H1 (cell line): ENCODE measurements around the gene GCM1. TPM values are rescaled to one million over a fixed set of nuclear protein-coding genes. Genes with fewer than 3 reads are reported as not detected.

Source experiments
- CTCF ChIA-PET: fragments of 300-600 bp; sonication (Branson Sonifier 250); formaldehyde crosslinking; loops from one replicate; lab custom pipeline; 2021; ENCODE audit not compliant: partially characterized antibody; lab: Charles Lee
- POLR2A ChIA-PET: fragments of 300-600 bp; sonication (Branson Sonifier 250); formaldehyde crosslinking; loops from one replicate; lab custom pipeline; 2021; ENCODE audit warnings: inconsistent platforms; ENCODE audit not compliant: partially characterized antibody; lab: Charles Lee
- DNase-seq, 2 experiments: peaks; one replicate each; pipeline versions ENCODE4 v3.0.0 to v3.0.0-alpha.2; 2010 to 2022; ENCODE audit warnings: low spot score in 2 of 2, low read depth in 1 of 2, mixed read lengths in 1 of 2
- FAIRE-seq: peaks from 2 replicates; lab custom pipeline; 2011; peaks lifted over from hg19 to GRCh38; lab: Jason Lieb, UNC
- H2AFZ ChIP-seq: 2 replicates; pipeline ENCODE4 v1.8.1; 2012; ENCODE audit warnings: low read length, inconsistent platforms
- H2AK5ac ChIP-seq: 2 replicates; pipeline ENCODE4 v1.6.1; 2013; ENCODE audit warnings: low read depth, low read length
- H2BK120ac ChIP-seq: replicated peaks from 2 replicates; pipeline ENCODE3; 2013; ENCODE audit warnings: low read depth, low read length, inconsistent platforms
- H2BK12ac ChIP-seq: 2 replicates; pipeline ENCODE4 v1.6.1; 2013; ENCODE audit warnings: low read depth, low read length
- H2BK15ac ChIP-seq: 2 replicates; pipeline ENCODE4 v1.6.1; 2013; ENCODE audit warnings: low read length
- H2BK20ac ChIP-seq: 2 replicates; pipeline ENCODE4 v1.6.1; 2013; ENCODE audit warnings: low read length
- H2BK5ac ChIP-seq: 2 replicates; pipeline ENCODE4 v1.6.1; 2013; ENCODE audit warnings: low read depth, low read length
- H3K14ac ChIP-seq: 2 replicates; pipeline ENCODE4 v1.6.1; 2013; ENCODE audit warnings: inconsistent platforms; ENCODE audit not compliant: insufficient read length
- H3K18ac ChIP-seq: 2 replicates; pipeline ENCODE4 v1.6.1; 2013; ENCODE audit warnings: low read length; ENCODE audit errors: extremely low read depth
- H3K23ac ChIP-seq: 2 replicates; pipeline ENCODE4 v1.6.1; 2013; ENCODE audit warnings: inconsistent platforms; ENCODE audit not compliant: insufficient read length
- H3K23me2 ChIP-seq: 2 replicates; pipeline ENCODE4 v1.6.1; 2013; ENCODE audit warnings: low read depth, low read length
- H3K27ac ChIP-seq: 2 replicates; pipeline ENCODE4 v1.6.1; 2011; ENCODE audit warnings: low read depth, low read length, inconsistent platforms
- H3K27me3 ChIP-seq, 4 experiments: replicated peaks in 1 of 4; 1 replicate in 1 of 4; 2 replicates in 3 of 4; pipeline versions ENCODE4 v1.6.1 to v1.8.1; 2011 to 2013; ENCODE audit warnings: low read length in 3 of 4, mild to moderate bottlenecking in 3 of 4, inconsistent platforms in 2 of 4, mixed read lengths in 2 of 4, moderate library complexity in 1 of 4; ENCODE audit not compliant: control insufficient read depth in 3 of 4, insufficient read depth in 3 of 4; ENCODE audit errors: extremely low read depth in 1 of 4
- H3K36me3 ChIP-seq, 4 experiments: 2 replicates each; pipeline versions ENCODE4 v1.6.1 to v1.8.1; 2011 to 2013; ENCODE audit warnings: mild to moderate bottlenecking in 4 of 4, low read length in 3 of 4, moderate library complexity in 2 of 4, control low read depth in 1 of 4, inconsistent platforms in 1 of 4; ENCODE audit not compliant: insufficient read depth in 4 of 4, control insufficient read depth in 2 of 4
- H3K4ac ChIP-seq: replicated peaks from 2 replicates; pipeline ENCODE3; 2013; ENCODE audit warnings: low read length, low read depth, mixed read lengths, inconsistent platforms; ENCODE audit not compliant: insufficient read length
- H3K4me1 ChIP-seq, 4 experiments: replicated peaks in 1 of 4; 1 replicate in 1 of 4; 2 replicates in 3 of 4; pipeline versions ENCODE4 v1.6.1 to v1.8.1; 2011 to 2013; ENCODE audit warnings: low read length in 3 of 4, inconsistent platforms in 2 of 4, mixed read lengths in 1 of 4; ENCODE audit not compliant: insufficient read depth in 4 of 4, control insufficient read depth in 3 of 4
- H3K4me2 ChIP-seq, 2 experiments: 2 replicates each; pipeline versions ENCODE4 v1.6.1 to v1.8.1; 2011 to 2013; ENCODE audit warnings: low read depth in 2 of 2, low read length in 2 of 2, control low read depth in 1 of 2, inconsistent platforms in 1 of 2, mild to moderate bottlenecking in 1 of 2; ENCODE audit not compliant: insufficient read depth in 1 of 2
- H3K4me3 ChIP-seq, 4 experiments: fragments of 200-600, 300-600 bp in 1 of 4; sonication (generic), shearing (Covaris generic), sonication (Bioruptor Twin) in 1 of 4; 2 replicates each; pipeline versions ENCODE4 v1.5.1 to v1.8.1; 2011 to 2016; ENCODE audit warnings: low read length in 4 of 4, low read depth in 3 of 4, control low read depth in 2 of 4, inconsistent platforms in 2 of 4, mild to moderate bottlenecking in 2 of 4, mixed read lengths in 1 of 4, moderate library complexity in 1 of 4; ENCODE audit not compliant: insufficient read depth in 2 of 4; ENCODE audit errors: extremely low read depth in 1 of 4
- H3K56ac ChIP-seq: replicated peaks from 2 replicates; pipeline ENCODE3; 2013; ENCODE audit warnings: low read depth, mild to moderate bottlenecking, mixed read lengths, low read length, inconsistent platforms; ENCODE audit not compliant: insufficient read length
- H3K79me1 ChIP-seq: 2 replicates; pipeline ENCODE4 v1.6.1; 2013; ENCODE audit warnings: low read depth, low read length, control low read depth
- H3K79me2 ChIP-seq, 2 experiments: 2 replicates each; pipeline versions ENCODE4 v1.6.1 to v1.8.1; 2012 to 2013; ENCODE audit warnings: low read length in 2 of 2, mild to moderate bottlenecking in 2 of 2, inconsistent platforms in 1 of 2; ENCODE audit not compliant: insufficient read depth in 2 of 2, control insufficient read depth in 1 of 2
- H3K9ac ChIP-seq, 4 experiments: replicated peaks in 1 of 4; 1 replicate in 1 of 4; 2 replicates in 3 of 4; pipeline versions ENCODE4 v1.6.1 to v1.8.1; 2011 to 2013; ENCODE audit warnings: low read depth in 3 of 4, low read length in 3 of 4, control low read depth in 2 of 4, mild to moderate bottlenecking in 2 of 4, moderate library complexity in 2 of 4, inconsistent platforms in 1 of 4; ENCODE audit errors: extremely low read depth in 1 of 4
- H3K9me3 ChIP-seq, 2 experiments: 2 replicates each; pipeline versions ENCODE4 v1.6.1 to v1.8.1; 2012 to 2013; ENCODE audit warnings: mild to moderate bottlenecking in 2 of 2, moderate library complexity in 2 of 2, control low read depth in 1 of 2, inconsistent platforms in 1 of 2, low read depth in 1 of 2, low read length in 1 of 2, mixed read lengths in 1 of 2; ENCODE audit not compliant: insufficient read depth in 2 of 2
- H4K20me1 ChIP-seq, 2 experiments: replicated peaks in 1 of 2; 2 replicates each; pipeline versions ENCODE3 to v1.8.1; 2011 to 2013; ENCODE audit warnings: inconsistent platforms in 2 of 2, low read length in 2 of 2, mild to moderate bottlenecking in 1 of 2; ENCODE audit not compliant: insufficient read depth in 2 of 2, control insufficient read depth in 1 of 2
- H4K5ac ChIP-seq: 2 replicates; pipeline ENCODE4 v1.6.1; 2013; ENCODE audit warnings: low read length, low read depth, mixed read lengths, inconsistent platforms; ENCODE audit not compliant: insufficient read length
- H4K8ac ChIP-seq: 2 replicates; pipeline ENCODE4 v1.8.0; 2013; ENCODE audit warnings: mild to moderate bottlenecking, moderate library complexity, low read length, inconsistent platforms; ENCODE audit not compliant: insufficient read depth; ENCODE audit errors: extremely low read depth
- H4K91ac ChIP-seq: replicated peaks from 2 replicates; pipeline ENCODE3; 2013; ENCODE audit warnings: low read length, mixed read lengths, inconsistent platforms; ENCODE audit not compliant: insufficient read length
- CEBPB ChIP-seq: IDR thresholded peaks from 2 replicates; pipeline ENCODE4 v1.6.1; 2012; ENCODE audit warnings: low read depth, low read length
- TBP ChIP-seq: IDR thresholded peaks from 2 replicates; pipeline ENCODE4 v1.6.1; 2011; ENCODE audit warnings: low read depth, low read length, improper control_type of control experiment
- WGBS, 2 experiments: shearing (Covaris generic) in 1 of 2; methylation state at CpG; one replicate each; pipeline versions ENCODE4 v1.1.6 to v1.1.7; 2013 to 2015; ENCODE audit warnings: low lambda C conversion rate in 2 of 2, mixed read lengths in 2 of 2, inconsistent platforms in 1 of 2, low coverage in 1 of 2, missing lambda C conversion rate in 1 of 2; ENCODE audit not compliant: insufficient replicate concordance in 2 of 2, insufficient coverage in 1 of 2, insufficient read length in 1 of 2; ENCODE audit errors: extremely low coverage in 1 of 2, missing lambda C conversion rate in 1 of 2; 5-methylcytosine and 5-hydroxymethylcytosine counted together
- polyA plus RNA-seq, 7 experiments: library from polyadenylated mRNA; depleted of rRNA in 3 of 7; stranded (reverse) in 5 of 7; unstranded in 2 of 7; fragments of >200 nt in 5 of 7; fragments of 200-250 nt in 2 of 7; gene quantifications; 1 replicate in 5 of 7; 2 replicates in 1 of 7; 4 replicates in 1 of 7; pipeline versions ENCODE4 v1.2.1 to v1.2.3, GENCODE V29; 2011 to 2013; ENCODE audit warnings: missing spikeins in 2 of 7, mixed read lengths in 2 of 7
- total RNA-seq: library from RNA; stranded (reverse); fragmentation: NEBNext Ultra II Directional; extraction: Animal tissue kit (Norgen Biotek cat#: 25700); gene quantifications from 2 replicates; pipeline ENCODE4 v1.2.1, GENCODE V29; 2021

Gene GCM1
- total and polyA plus RNA-seq, 2 of the 8 experiments (the other 6 are each of a cell fraction or from before 2014, with no cell fraction given): not detected

GRCh38 chr6:53115741-53116140 is 32.9 kb downstream of the GCM1 start:
- no peak for FAIRE-seq
- POLR2A ChIA-PET: no interaction called here
- TF ChIP-seq TBP: no peak
- TF ChIP-seq CEBPB: no peak

More at GRCh38 chr6:53115741-53116140, 32.9 kb downstream of the GCM1 start:
- no peak overlapping the region for H3K56ac ChIP-seq
- H2BK5ac ChIP-seq: no peak overlapping the region
- no peak overlapping the region for H2AFZ ChIP-seq
- H3K14ac ChIP-seq: no peak overlapping the region
- H3K36me3 ChIP-seq: no peaks in the 10 kb centered on the region
- H4K91ac ChIP-seq: no peak overlapping the region
- H3K9ac ChIP-seq: no peak overlapping the region
- H3K79me1 ChIP-seq: no peaks in the 10 kb centered on the region
- no peak overlapping the region for H2BK15ac ChIP-seq
- no peak overlapping the region for H2AK5ac ChIP-seq
- H3K79me2 ChIP-seq: no peaks in the 10 kb centered on the region
- no peak overlapping the region for H4K8ac ChIP-seq
- H3K9me3 ChIP-seq: no peaks in the 10 kb centered on the region
- H3K27me3 ChIP-seq: no peaks in the 10 kb centered on the region
- no peak overlapping the region for H3K4me2 ChIP-seq
- no peak overlapping the region for H3K27ac ChIP-seq
- no peak overlapping the region for H2BK120ac ChIP-seq
- H3K4me1 ChIP-seq: peaks cover 2 to 17% (median 10%) of the 10 kb centered on the region in 4 experiments
- H3K18ac ChIP-seq: no peak overlapping the region
- no peak overlapping the region for H4K5ac ChIP-seq
- 84% methylated on average over 2 of the region's 2 CpGs; no CpG with 5 or more reads in 1 of the 2 experiments for WGBS, 2 experiments
- CTCF ChIA-PET: interaction anchor here (2.4 kb wide), 1 partner anchor 377 kb away, joined by 6 read pairs; no protein-coding TSS in a partner anchor
- no peak overlapping the region for H2BK12ac ChIP-seq
- H4K20me1 ChIP-seq: no peaks in the 10 kb centered on the region
- no peak overlapping the region for H3K4ac ChIP-seq
- H3K23ac ChIP-seq: no peak overlapping the region
- DNase-seq: no peak
- H3K23me2 ChIP-seq: no peaks in the 10 kb centered on the region
- H3K4me3 ChIP-seq: no peak overlapping the region
- H2BK20ac ChIP-seq: no peak overlapping the region
